ENCODE measurements around the gene RAET1E.
"Not testable (repeated sequence)": the region's sequence is repeated elsewhere in the genome, so short reads cannot be mapped to it uniquely, and the experiment has no call there.

Gene RAET1E

DNA sequence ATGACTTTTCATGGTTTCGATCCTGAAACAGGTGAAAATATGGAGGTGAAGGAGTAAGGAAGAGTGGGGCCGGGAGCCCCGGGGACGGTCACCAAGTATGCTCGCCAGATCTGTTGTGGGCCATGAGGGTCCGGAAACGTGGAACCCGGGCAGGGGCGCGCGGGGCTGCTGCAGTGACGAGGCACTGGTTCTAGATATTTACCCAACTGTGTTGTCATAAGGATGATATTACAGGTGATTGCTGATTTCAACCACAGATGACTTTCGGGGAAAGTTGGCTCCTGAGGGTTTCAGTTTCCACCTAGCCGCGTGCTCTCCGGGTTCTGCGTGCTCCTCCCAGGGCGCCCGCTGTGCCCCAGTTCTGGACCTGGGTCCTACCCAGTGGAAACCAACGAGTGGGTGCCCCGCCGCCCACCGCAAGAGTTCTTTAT is 12.8 kb upstream of the RAET1E start:
- no peak for DNase-seq (ENCODE audit: low read depth in 3 of 3, low spot score in 1 of 3)

- DNase-seq (ENCODE audit: low read depth in 3 of 3, low spot score in 1 of 3): no peak
These were observed 12.0 kb upstream of the RAET1E start for GRCh38 chr6:149909701-149910470.

GRCh38 chr6:149908480-149908879 is 10.6 kb upstream of the RAET1E start:
- not testable (repeated sequence) for DNase-seq (ENCODE audit: low read depth in 3 of 3, low spot score in 1 of 3)

- DNase-seq (ENCODE audit: low read depth in 3 of 3, low spot score in 1 of 3): no peak
These were observed 9.4 kb upstream of the RAET1E start for GRCh38 chr6:149907317-149907716.

GRCh38 chr6:149906405-149906804 is 8.5 kb upstream of the RAET1E start:
- DNase-seq (ENCODE audit: low read depth in 3 of 3, low spot score in 1 of 3): no peak

- no peak for DNase-seq (ENCODE audit: low read depth in 3 of 3, low spot score in 1 of 3)
These were observed 8.0 kb upstream of the RAET1E start for GRCh38 chr6:149905911-149906371.

DNA sequence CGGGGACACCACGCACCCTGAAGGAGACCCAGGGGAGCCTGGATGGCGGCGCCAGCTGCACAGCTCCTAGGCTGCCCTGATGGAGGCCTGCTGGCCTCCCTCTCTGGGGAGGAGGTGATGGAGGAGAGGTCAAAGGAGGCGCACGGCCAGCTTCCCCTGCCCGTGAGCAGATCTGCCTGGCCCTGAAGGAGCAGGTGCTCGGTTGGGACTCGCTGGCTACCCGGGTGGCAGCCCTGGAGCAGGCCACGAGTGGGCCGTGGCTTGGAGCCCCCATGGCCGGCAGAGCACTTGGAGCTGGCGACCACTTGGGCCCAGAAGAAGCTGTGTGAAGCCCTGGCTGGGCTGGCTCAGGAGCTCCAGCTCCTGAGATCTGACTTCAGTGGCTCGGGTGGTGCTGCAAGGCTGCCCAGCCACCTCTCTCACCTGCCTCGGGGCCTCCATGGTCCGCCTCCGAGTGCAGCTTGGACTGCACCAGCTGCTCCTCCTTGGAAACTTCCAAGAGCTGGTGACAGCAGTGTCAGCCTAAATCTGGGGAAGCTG is 7.5 kb upstream of the RAET1E start:
- no peak for DNase-seq (ENCODE audit: low read depth in 3 of 3, low spot score in 1 of 3)

DNA sequence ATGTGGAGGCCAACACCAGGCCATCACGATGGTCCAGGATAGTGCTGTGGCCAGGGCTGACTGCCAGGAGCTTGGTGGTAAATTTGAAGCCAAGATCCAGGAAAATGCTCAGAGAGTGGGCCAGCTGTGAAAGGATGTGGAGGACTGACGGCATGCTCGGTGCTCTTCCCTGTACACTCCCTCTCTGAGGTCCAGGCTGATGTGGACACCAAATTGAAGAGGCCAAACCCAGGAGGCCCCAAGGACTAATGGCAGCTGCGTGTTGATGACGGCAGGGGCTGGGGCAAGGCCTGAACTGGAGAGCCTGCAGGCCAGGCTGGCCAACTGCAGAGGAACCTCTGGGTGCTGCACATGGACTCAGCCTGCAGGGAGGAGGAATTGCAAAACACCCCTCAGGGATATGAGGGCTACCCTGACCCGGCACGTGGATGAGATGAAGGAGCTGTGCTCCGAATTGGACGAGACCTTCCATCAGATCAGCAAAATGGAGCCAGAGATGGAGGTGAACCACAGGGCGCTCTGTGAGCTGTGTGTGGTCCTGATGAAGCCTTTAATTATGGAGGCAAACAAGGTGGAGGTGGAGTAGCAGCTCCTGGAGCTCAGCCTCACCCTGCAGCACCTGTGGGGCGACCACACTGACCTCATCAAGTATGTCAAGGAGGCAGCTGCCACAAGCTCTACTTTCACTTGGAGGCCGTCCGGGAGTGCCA is 6.9 kb upstream of the RAET1E start:
- no peak for DNase-seq (ENCODE audit: low read depth in 3 of 3, low spot score in 1 of 3)

- DNase-seq (ENCODE audit: low read depth in 3 of 3, low spot score in 1 of 3): no peak
These were observed 6.2 kb upstream of the RAET1E start for GRCh38 chr6:149903938-149904611.

DNA sequence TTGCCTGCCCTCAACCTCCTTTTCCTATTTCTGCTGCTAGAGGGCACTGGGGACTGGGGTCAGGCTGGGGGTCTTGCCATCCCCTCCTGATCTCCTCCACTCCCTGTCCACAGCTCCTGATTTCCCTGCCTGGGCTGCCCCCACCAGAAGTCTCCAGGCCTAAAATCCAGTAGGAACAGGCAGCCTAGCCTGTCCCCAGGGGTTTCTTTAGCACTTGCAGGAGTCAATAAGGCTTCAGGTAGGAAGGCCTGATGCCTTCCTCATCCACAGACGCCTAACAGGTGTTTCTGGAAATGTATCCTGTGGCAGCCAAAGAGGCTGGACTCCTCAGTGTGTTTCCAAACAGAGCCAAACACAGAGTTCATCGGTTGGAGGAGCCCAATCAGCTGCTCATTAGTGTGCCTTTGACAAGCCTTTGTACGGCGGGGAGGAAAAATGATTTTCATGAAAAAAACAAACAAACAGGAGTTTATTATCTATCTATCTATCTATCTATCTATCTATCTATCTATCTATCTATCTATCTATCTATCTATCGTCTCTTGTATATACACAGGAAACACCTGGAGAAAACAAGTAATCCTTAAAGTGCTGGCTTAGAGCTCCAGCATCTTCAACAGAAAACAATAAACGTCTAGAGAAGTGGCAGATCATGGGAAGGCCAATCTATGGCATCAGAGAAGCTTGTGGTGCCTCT is 3.7 kb upstream of the RAET1E start:
- DNase-seq (ENCODE audit: low read depth in 3 of 3, low spot score in 1 of 3): no peak

DNA sequence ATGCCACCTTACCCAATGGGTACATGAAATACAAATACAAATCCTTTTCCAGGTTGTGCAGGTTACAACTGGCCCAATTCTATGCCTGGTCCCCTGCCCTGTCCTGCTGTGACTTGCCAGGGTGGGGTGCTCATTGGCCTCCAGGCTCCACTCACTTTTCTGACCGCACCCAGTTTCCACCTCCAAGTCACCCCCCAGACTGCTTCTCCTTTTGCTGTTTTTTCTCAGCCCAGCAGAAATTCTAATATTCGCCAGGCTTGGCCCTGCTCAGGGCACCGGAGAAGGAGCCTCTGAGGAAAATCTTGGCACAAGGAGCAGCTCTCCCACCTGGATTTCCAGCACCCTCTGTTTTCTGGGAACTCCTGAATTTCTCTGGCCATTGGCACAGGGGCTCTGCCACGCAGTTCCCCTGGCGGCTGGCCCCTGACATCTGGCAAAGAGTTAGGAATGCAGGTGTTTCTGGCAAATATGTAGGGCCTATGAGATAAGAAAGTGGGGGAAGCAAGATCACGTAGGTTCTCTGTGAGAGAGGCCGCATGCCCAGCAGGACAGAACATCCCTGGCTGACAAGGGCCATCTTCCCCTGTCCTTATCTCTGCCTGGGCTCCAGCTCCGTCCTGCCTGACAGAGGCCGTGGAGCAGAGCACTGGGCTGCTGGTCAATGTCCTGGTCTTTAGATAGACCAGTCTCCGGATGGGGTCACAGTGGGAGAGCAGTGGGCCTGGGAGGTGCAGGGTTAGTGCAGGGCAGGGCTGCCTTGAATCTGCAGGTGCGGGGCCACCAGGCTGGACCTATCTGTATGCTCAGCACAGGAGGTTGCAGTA is 2.9 kb upstream of the RAET1E start:
- DNase-seq (ENCODE audit: low read depth in 3 of 3, low spot score in 1 of 3): no peak

DNA sequence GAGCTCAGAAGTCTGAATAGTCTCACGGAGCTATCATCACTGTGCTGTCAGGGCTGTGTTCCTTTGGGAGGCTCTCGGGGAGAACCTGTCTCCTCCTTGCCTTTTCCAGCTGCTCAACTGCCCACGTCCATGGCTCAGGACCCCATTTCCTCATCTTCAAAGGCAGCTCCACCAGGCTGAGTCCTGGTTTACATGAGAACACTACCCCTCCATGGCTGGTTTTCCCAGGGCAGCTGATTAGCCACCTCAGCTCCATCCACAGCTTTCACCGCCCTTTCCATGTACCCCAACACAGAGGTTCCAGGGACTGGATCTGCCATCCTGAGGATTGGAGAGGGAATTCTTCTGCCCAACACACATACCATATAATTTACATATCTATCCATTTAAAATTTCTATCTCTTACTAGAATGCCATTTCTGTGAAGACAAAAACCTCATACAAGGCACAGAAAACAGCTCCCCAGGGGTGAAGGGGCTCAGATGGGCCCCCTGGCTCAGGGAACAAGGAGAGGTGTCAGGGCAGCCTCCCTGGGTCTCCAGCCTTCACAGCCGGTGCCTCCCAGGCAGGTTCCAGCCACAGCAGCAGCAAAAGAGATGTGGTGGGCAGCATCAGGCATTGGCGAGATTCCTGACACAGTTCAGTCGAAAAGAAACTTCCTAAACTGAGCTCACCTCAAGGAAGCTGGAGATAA is 2.2 kb upstream of the RAET1E start:
- DNase-seq (ENCODE audit: low read depth in 3 of 3, low spot score in 1 of 3): no peak

DNA sequence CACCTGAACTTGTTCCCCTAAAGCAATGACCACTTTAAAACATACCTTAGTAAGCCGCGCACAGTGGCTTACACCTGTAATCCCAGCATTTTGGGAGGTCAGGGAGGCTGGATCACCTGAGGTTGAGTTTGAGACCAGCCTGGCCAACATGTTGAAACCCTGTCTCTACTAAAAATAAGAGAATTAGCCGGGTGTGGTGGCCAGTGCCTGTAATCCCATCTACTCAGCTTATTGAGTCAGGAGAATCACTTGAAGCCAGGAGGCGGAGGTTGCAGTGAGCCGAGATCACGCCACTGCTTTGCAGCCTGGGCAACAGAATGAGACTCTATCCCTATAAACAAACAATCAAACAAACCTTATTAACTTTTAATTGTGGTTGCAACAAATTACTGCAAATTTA is 1.6 kb upstream of the RAET1E start:
- no peak for DNase-seq (ENCODE audit: low read depth in 3 of 3, low spot score in 1 of 3)

GRCh38 chr6:149898966-149899365 is 1.1 kb upstream of the RAET1E start:
- DNase-seq (ENCODE audit: low read depth in 3 of 3, low spot score in 1 of 3): no peak

- no peak for DNase-seq (ENCODE audit: low read depth in 3 of 3, low spot score in 1 of 3)
These were observed 757 bp downstream of the RAET1E start for GRCh38 chr6:149897015-149897697.

- DNase-seq (ENCODE audit: low read depth in 3 of 3, low spot score in 1 of 3): no peak
These were observed 1.4 kb downstream of the RAET1E start for GRCh38 chr6:149896491-149896890.

DNA sequence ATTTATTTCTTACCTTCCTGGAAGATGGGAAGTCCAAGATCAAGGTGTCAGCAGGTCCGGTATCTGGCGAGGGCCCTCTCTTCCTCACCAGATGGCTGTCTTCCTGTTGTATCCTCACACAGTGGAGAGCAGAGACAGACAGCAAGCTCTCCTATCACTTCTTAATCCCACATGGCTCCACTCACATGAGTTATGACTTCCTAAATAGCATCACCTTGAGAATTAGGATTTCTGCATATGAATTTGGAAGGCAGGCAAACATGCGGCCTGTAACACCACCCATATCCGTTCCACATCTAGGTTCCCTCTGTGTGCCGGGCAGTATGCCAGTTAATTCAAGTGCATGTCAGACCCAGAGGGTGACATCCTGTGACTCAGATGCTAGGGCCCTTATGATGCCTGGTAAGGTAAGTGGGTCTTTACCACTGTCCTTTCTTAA is 2.1 kb downstream of the RAET1E start:
- DNase-seq (ENCODE audit: low read depth in 3 of 3, low spot score in 1 of 3): peak in 2 of 3 donors; percentile 3 to 9

DNA sequence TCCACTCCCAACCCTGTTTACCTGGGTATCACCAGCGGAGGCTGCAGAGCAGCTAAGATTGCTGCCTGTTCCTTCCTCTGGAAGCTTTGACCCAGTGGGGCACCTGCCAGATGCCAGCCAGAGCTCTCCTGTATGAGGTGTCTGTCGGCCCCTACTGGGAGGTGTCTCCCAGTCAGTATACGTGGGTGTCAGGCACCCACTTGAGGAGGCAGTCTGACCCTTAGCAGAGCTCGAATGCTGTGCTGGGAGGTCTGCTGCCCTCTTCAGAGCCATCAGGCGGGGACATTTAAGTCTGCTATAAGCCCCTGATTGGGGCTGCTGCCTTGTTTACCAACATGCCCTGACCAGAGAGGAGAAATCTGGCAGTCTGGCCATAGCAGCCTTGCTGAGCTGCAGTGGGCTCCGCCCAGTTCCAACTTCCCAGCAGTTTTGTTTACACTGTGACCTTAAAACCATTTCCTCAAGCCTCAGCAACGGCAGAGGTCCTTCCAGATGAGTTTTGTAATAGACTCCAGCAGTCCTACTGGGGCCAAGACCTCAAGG is 2.8 kb downstream of the RAET1E start:
- DNase-seq (ENCODE audit: low read depth in 3 of 3, low spot score in 1 of 3): no peak

- DNase-seq (ENCODE audit: low read depth in 3 of 3, low spot score in 1 of 3): not testable (repeated sequence)
These were observed 6.0 kb downstream of the RAET1E start for GRCh38 chr6:149891864-149892263.
